Germinal center (tissue), 1 donor: ENCODE measurements around the gene ZBTB7C.

Experiments used
- DNase-seq: peaks from one replicate; pipeline ENCODE4 v3.0.0; 2012; ENCODE audit warnings: mixed read lengths, low spot score

Gene ZBTB7C

GRCh38 chr18:48138210-48138609 lies 271.0 kb downstream of the ZBTB7C start:
- no peak for DNase-seq

- DNase-seq: no peak
Measured at GRCh38 chr18:48137374-48138081, 271.7 kb downstream of the ZBTB7C start.

DNA sequence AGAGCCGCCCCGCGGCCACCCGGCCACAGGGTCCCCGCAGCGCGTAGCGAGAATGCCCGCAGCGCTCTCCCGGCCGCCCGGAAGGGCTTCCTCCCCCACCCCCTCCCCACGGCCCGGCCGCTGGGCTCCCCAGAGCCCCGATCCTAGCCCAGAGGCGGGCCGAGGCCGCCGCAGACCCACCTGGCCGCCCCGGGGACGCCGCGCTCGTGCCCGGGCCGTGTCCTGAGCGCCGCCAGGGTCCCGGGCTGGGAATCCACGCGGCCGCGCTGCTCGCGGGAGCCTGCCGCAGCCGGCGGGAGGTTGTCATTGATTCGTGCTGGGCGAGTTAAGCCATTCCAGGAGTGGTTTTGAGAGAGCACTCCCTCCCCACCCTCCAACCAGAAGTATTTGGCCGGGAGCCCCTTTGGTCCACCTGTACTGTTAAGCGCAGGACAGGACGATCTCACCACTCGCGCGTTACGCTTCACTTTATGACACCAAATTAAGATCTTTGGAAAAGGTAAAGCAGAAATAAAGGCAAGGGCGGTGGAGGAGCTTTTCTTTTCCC lies 272.3 kb downstream of the ZBTB7C start:
- DNase-seq: no peak

DNA sequence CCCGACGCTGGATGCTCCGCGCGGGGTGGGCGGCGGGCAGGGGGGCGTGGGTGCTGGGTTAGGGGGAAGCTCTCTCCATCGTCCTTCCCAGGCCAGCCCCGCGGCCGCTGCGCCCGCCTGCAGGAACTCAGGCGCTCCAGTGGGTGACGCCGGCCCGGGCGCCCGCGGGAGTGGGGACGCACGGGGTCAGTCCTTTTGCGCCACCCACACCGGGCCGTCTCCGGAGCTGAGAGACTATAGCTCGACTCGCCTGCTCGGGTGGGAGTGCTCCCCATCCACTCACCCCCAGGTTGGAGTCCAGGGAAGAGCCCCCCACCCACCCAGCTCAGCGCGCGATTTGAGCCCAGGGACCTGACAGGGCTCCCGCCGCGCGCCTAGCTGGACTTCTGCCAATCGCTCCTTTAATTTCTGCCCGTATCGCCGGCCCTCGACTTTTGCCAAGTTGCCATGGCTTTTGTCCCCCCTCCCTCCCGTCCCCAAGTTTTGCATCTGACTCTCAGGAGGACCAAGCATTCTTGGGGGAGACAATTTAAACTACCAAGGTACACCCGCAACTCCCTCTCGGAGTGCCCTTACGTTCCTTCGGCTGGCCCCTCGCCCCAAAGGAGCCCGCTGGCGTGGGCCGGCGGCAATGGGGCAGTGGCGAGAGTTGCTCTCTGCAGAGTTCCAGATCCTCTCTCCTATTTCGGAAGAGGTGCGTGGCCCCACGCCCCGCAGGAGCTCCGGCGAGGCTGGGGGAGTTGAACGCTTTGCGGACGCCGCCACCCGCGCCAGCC lies 272.9 kb downstream of the ZBTB7C start:
- DNase-seq: no peak

DNA sequence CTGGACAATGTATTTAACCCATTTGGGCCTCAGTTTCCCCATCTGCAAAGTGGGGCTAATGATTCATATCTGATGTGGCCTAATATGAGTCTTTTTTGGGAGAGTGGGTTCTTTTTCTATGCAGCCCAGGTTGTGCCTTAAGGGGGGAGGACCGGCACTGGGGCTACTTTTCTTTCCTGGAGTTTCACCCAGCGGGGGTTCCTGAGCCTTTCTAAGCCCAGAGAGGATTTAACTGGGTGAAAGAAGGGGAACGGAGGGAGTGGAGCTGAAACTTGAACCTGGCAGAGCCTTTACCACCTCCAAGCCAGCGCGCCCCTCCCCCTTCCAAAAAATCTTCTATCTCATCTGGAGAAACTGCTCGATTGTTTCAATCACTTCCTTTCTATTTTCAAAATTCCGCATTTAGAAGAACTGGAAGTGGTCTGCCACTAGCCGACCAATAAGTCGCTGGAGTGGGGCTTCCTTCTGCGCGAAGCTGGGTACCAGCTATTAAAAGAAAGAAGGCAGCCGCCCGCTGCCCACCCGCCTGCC lies 273.7 kb downstream of the ZBTB7C start:
- no peak for DNase-seq

GRCh38 chr18:48134609-48135008 lies 274.6 kb downstream of the ZBTB7C start:
- no peak for DNase-seq

GRCh38 chr18:48133671-48134251 lies 275.4 kb downstream of the ZBTB7C start:
- no peak for DNase-seq

DNA sequence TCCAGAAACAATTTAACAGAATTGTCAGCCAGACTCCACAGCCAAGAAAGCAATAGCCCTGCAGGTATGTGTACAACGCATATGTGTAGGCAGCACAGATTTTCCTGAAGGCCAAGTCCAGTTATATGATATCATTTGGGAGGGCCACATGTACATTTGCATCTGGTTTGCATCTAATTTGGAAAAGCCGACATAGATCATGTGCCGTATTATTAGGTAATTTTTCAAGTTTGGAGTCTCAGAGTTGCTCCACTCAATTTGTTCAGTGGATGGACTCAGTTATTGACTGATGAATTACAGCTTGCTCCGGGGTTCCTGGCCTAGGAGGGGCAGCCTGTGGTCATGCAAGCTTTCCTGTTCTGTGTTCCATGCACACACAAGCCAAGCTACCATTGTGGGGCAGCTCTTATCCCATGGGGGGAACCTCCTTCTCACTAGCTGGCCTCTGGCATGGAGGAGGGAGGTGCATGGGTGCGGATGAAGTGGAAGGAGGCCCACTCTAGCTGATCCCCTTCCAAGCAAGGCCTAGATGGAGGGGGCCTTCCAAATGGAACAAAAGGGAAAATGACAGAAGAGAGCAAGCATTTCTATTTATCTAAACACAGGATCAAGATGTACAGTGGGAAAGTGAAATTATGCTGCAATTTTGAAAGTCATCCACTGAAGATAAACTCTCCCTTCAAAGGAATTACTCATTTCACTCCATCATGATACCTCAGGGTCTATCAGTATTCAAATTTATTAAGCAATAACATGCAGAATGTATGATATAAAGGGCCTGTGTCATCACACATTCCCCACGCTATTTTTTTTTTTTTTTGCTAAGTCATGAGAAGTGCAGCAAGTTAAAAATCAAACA lies 276.2 kb downstream of the ZBTB7C start:
- no peak for DNase-seq

GRCh38 chr18:48131042-48131441 lies 278.1 kb downstream of the ZBTB7C start:
- no peak for DNase-seq

- no peak for DNase-seq
Measured at GRCh38 chr18:48129621-48130082, 279.5 kb downstream of the ZBTB7C start.

DNA sequence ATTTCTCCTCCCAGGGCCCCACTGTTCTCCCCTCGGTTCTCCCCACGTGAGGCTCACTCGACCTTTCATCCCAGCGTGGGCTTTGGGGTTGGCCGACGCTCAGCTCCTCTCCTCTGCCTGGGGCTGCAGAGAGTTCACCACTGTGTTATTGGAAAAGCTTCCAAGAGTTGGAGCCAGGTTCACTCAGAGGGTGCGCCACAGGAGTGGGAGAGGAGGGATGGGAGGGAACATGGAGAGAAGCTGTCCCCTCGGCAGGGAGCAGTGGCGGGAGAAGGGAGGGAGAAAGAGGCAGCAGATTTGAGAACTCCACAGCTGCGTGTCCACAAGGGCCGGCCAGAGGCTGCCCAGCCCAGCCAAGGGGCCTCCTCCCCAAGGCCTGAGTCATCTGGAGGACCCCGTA lies 281.6 kb downstream of the ZBTB7C start:
- DNase-seq: no peak

GRCh38 chr18:48126240-48126639 lies 282.9 kb downstream of the ZBTB7C start:
- no peak for DNase-seq

GRCh38 chr18:48125724-48126123 lies 283.5 kb downstream of the ZBTB7C start:
- DNase-seq: no peak

- DNase-seq: no peak
Measured at GRCh38 chr18:48124857-48125626, 284.1 kb downstream of the ZBTB7C start.

- no peak for DNase-seq
Measured at GRCh38 chr18:48123941-48124340, 285.2 kb downstream of the ZBTB7C start.

DNA sequence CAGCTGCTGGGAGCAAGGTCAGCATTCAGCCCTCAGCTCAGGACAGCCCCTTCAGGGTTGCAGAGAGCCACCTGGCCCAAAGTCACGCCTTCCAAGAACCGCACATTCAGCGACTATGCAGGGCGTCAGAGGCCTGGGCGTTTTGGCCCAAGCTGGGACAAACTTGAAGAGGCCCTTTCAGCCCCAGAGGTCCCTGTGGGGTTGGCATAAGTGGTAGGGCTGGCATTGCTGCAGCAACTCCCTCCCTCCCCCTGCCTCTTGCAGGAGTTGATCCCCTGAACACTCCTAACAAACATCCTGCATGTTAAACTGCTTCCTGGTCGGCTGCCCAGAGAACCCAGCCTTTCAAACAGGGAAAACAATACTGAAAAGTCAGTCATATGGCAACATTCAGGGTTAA lies 285.9 kb downstream of the ZBTB7C start:
- DNase-seq: no peak

DNA sequence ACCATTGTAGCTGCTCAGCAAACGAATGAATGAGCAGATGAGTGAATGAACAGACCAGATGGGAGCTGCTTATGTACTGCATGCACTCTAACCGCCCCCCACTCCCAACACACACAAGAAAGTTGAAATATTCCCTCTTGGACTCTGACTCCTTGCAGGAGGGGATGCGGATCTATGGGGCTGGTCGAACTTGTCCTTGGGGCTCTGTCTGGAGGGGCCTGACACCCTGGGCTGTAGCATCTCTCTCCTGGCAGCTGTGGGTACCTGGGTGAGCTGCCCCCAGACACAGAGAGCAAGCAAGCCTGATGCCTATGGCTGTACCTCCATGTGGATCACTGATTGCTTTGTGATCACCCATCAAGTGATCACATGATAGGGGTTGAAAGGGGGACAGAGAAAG lies 286.4 kb downstream of the ZBTB7C start:
- no peak for DNase-seq

DNA sequence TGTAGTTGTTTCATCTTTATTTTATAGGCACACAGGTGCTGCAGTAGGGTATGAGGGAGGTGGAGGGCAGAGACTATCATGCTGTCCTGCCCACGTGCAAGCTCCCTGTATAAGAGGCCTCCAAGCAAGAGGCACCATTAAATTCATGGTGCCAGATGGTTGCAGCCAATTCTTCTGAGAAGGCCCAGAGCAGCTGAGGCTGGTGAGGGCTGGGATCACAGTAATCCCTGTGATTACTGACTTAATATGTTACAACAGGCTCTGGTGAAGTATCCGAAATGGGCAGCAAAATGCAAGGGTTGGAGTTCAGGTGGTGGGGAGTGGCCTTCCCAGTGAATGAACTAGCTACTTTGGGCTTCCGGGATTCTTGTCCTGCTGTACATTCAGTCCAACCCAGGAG lies 286.8 kb downstream of the ZBTB7C start:
- no peak for DNase-seq

DNA sequence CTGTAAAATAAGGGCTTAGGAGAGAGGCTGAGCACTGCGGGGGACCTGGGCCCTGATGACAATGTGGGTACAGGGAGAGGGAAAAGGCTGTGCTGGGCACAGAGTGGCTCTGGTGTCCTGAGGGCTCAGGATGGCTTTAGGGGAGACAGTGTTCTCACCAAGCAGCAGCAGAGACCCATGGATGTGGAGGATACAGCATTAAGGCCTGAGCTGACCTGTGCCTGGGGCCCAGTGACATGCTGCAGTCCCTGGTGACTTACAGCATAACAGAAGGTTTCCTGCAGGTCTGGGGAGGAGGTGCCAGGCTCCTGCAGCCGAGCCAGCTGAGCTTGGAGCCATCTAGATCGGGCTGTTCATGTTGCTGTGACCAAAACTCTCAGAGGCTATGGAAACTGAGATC lies 287.4 kb downstream of the ZBTB7C start:
- DNase-seq: no peak

DNA sequence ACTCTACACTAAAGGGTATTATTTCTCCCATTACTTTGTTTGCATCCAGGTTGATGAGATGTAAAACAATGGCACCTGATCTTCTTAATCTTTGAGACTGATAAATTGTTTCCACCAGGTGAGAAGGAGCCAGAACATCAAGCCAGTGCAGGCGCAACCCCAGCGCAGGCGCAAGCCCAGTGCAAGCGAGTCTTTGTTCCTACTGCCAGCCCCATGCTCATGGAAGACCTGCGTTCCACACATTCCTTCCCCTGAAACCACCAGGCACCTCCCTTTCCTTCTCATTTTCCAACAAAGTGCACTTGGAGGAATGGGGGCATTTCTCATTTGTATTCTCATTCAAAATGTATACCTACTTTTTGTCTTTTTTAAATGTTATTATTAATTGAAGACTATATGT lies 290.0 kb downstream of the ZBTB7C start:
- no peak for DNase-seq
